HG03439 (cell line): ENCODE measurements around the gene PPM1L.

Experiments
- ATAC-seq: cut with Tn5 transposase; IDR thresholded peaks from one replicate; pipeline ENCODE4 v1.9.1; 2021; ENCODE audit warnings: mild to moderate bottlenecking, moderate library complexity; ENCODE audit not compliant: unreplicated experiment

PPM1L gene

GRCh38 chr3:160758929-160759577, 3.0 kb downstream of the PPM1L start:
- ATAC-seq, result no peak

GRCh38 chr3:160763073-160763472, 7.0 kb downstream of the PPM1L start:
- no peak for ATAC-seq

- ATAC-seq, result no peak
These were observed 9.2 kb downstream of the PPM1L start for GRCh38 chr3:160765211-160765610.

- ATAC-seq, result no peak
These were observed 12.0 kb downstream of the PPM1L start for GRCh38 chr3:160768031-160768430.

GRCh38 chr3:160768918-160769317, 12.9 kb downstream of the PPM1L start:
- ATAC-seq, result no peak

GRCh38 chr3:160771811-160772459, 15.9 kb downstream of the PPM1L start:
- no peak for ATAC-seq

GRCh38 chr3:160773722-160774121, 17.7 kb downstream of the PPM1L start:
- ATAC-seq, result no peak

- no peak for ATAC-seq
These were observed 18.1 kb downstream of the PPM1L start for GRCh38 chr3:160774172-160774571.

- no peak for ATAC-seq
These were observed 22.4 kb downstream of the PPM1L start for GRCh38 chr3:160778480-160778879.

GRCh38 chr3:160779040-160779439, 23.0 kb downstream of the PPM1L start:
- ATAC-seq, result no peak

- ATAC-seq, result no peak
These were observed 24.2 kb downstream of the PPM1L start for GRCh38 chr3:160780245-160780644.

- no peak for ATAC-seq
These were observed 25.4 kb downstream of the PPM1L start for GRCh38 chr3:160781402-160781801.

- no peak for ATAC-seq
These were observed 25.8 kb downstream of the PPM1L start for GRCh38 chr3:160781863-160782262.

- no peak for ATAC-seq
These were observed 28.8 kb downstream of the PPM1L start for GRCh38 chr3:160784853-160785252.

- ATAC-seq, result no peak
These were observed 34.7 kb downstream of the PPM1L start for GRCh38 chr3:160790726-160791125.

- no peak for ATAC-seq
These were observed 36.5 kb downstream of the PPM1L start for GRCh38 chr3:160792540-160792939.

GRCh38 chr3:160793722-160794252, 37.8 kb downstream of the PPM1L start:
- no peak for ATAC-seq

- ATAC-seq, result no peak
These were observed 40.2 kb downstream of the PPM1L start for GRCh38 chr3:160796089-160796812.

- ATAC-seq, result no peak
These were observed 40.8 kb downstream of the PPM1L start for GRCh38 chr3:160796813-160797164.

GRCh38 chr3:160797356-160797755, 41.3 kb downstream of the PPM1L start:
- ATAC-seq, result no peak

GRCh38 chr3:160801386-160802118, 45.5 kb downstream of the PPM1L start:
- ATAC-seq, result peak; percentile 85
